HFF-Myc (cell line): Measurements from ENCODE around the gene IL17RB.
A peak's percentile ranks its signal among the peaks of the same experiment; 100 is the strongest.

Experiments used
- DNase-seq: peaks from one replicate; pipeline ENCODE4 v3.0.0-alpha.2; 2011; ENCODE audit warnings: low read depth; ENCODE audit errors: extremely low read depth
- H3K4me3 ChIP-seq: replicated peaks from 2 replicates; pipeline ENCODE4 v1.5.1; 2011; ENCODE audit warnings: low read depth, mild to moderate bottlenecking, control low read depth, low read length
- TF ChIP-seq, protein P1 (sequence below): IDR thresholded peaks from 2 replicates; pipeline ENCODE4 v1.5.1; 2012; ENCODE audit warnings: mild to moderate bottlenecking, low read depth, low read length, control low read depth; ENCODE audit errors: missing control alignments

IL17RB gene

DNA sequence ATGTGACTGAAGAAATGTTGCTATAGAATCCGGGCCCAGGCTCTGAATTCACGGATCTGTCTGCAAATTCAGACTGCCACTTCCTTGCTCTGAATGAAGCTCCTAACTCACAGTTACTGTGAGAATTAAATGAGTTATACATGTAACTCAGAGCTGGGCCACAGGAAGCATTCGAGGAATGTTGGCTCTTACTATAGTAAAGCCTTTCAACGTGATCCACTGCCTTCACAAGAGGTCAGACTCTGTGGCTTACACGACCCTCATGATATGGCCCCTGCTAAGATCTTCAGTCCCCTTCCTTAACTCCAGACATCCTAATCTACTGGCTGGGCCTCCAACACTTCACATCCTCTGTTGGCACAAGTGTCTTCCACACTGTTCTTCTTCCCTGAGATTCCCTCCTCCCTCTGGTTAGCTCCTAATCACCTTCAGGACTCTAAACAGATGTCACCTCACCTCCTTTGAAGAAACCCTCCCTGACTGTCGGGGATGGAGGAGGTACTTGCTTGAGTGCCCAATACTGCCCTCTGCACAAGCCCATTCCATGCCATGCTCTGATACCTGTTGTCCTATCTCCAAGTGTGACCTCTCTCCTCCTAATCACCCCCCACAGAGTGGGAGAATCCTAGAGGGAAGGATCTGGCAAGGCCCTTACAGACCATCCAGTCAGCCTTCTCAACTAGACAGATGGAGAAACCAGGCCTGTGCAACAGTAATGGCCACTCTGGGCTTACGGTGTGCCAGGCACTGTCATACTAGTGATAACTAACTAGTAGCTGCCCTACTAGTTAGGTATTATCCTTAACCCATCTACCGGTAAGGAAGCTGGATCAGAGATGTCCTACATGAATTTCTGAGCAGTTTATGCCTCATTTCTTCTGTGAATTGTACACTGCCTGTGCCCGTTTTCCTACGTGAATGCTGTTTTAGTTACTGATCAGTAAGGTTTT, 34.3 kb downstream of the IL17RB start:
- DNase-seq: no peak
- TF ChIP-seq, protein P1, sequence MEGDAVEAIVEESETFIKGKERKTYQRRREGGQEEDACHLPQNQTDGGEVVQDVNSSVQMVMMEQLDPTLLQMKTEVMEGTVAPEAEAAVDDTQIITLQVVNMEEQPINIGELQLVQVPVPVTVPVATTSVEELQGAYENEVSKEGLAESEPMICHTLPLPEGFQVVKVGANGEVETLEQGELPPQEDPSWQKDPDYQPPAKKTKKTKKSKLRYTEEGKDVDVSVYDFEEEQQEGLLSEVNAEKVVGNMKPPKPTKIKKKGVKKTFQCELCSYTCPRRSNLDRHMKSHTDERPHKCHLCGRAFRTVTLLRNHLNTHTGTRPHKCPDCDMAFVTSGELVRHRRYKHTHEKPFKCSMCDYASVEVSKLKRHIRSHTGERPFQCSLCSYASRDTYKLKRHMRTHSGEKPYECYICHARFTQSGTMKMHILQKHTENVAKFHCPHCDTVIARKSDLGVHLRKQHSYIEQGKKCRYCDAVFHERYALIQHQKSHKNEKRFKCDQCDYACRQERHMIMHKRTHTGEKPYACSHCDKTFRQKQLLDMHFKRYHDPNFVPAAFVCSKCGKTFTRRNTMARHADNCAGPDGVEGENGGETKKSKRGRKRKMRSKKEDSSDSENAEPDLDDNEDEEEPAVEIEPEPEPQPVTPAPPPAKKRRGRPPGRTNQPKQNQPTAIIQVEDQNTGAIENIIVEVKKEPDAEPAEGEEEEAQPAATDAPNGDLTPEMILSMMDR: no peak
- peak overlapping the region; percentile 86 for H3K4me3 ChIP-seq

DNA sequence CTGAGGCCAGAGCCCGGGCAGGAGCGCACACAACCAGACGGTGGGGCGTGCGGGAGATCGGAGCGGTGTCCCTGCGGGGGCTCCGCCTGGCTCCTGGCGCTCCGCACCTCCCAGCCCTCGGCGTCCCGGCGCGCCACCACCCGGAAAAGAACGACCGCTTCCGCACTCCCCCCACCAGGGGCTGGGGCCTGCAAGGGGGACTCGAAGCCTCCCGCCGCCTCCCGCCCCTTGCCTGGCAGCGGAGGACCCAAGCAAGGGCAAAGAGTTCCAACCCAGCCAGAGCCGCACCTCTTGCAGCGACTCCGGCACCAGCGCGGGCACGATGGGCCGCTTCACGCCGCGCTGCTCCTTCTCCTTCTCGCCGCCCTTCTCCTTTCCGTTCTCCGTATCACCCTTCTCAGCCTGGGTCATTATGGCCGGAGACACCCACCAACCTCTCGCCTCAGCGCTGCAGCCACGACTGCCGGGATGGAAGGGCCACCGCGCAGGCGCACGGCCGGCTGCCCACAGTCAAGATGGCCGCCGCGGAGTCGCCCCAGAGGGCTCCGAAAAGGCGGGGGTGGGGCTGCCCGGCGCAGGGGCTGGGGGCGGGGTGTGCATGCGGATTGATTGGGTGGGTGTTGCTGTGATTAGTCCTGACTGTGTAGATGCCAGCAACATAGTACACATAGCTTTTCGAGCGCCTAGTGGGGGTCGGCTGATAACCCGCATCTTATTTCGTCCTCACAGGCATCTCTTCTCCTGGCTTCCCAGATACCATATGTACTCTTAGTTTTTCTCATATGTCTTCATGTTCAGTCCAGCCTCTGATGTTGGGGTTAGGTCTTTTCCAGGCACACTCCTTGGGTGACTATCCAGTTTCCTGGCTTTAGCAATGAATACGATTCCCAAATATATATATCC, 35.6 kb downstream of the IL17RB start, which contains the start of gene ACTR8:
Gene ACTR8 (minus strand): TSS at position 462 of the 903 bp plus-strand sequence. CDS start 51 bp downstream, at position 411.
- DNase-seq: peak; percentile 36
- H3K4me3 ChIP-seq: peak within 1 kb of the TSS; percentile 86
- TF ChIP-seq, protein P1: peak; percentile 16

GRCh38 chr3:53883008-53883407, 36.6 kb downstream of the IL17RB start:
- DNase-seq: no peak
- TF ChIP-seq, protein P1: no peak
- H3K4me3 ChIP-seq: no peak overlapping the region

- no peak overlapping the region for H3K4me3 ChIP-seq
- no peak for DNase-seq
- TF ChIP-seq, protein P1: no peak
Observed at GRCh38 chr3:53884623-53885022, 38.3 kb downstream of the IL17RB start.

- TF ChIP-seq, protein P1: no peak
- no peak overlapping the region for H3K4me3 ChIP-seq
- DNase-seq: no peak
Observed at GRCh38 chr3:53885239-53885638, 38.9 kb downstream of the IL17RB start.

DNA sequence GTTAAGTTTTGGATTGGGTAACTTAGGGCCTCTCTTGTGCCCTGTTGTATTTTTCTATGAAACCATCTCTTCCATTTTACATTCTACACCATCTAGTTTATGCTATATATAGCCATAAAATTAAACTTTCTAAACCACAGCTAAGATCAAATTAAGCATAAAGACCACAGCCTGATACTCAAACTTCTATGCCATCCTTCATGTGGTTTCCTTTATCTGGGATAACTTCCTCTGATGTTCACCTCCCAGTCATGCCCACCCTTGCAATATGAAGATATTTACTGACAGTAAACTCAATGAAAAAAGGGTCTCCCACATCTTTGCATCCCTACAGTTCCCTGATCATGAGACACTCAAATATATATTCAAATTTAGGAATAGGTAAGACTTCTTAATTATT, 41.1 kb downstream of the IL17RB start:
- TF ChIP-seq, protein P1: no peak
- H3K4me3 ChIP-seq: no peak overlapping the region
- no peak for DNase-seq
